GM23338 (cell line): ENCODE data around the gene EFEMP1. TPM values are rescaled to one million over a fixed set of nuclear protein-coding genes. Genes with fewer than 3 reads are reported as not detected.

Experiments used
- ATAC-seq: fragments of 200-7000 bp; cut with Tn5 transposase; 3 replicates; pipeline ENCODE4 v1.9.1; 2020
- DNase-seq: peaks from one replicate; pipeline ENCODE4 v3.0.0-alpha.2; 2015; ENCODE audit warnings: low spot score
- H2AFZ ChIP-seq: fragments of 200-600 bp; sonication (generic); 2 replicates; pipeline ENCODE4 v1.8.0; 2016; ENCODE audit warnings: antibody characterized with exemption, mild to moderate bottlenecking, moderate library complexity
- H3F3A ChIP-seq: fragments of 200-600 bp; sonication (generic); replicated peaks from 2 replicates; pipeline ENCODE4 v1.8.0; 2017; ENCODE audit warnings: antibody characterized with exemption, mixed run types, low read depth
- H3K27ac ChIP-seq: fragments of 200-600 bp; sonication (generic); 2 replicates; pipeline ENCODE4 v1.6.1; 2016; ENCODE audit warnings: low read depth
- H3K27me3 ChIP-seq: fragments of 200-600 bp; sonication (generic); 2 replicates; pipeline ENCODE4 v1.8.0; 2016; ENCODE audit warnings: mild to moderate bottlenecking, mixed run types, moderate library complexity; ENCODE audit not compliant: insufficient read depth
- H3K36me3 ChIP-seq: fragments of 200-600 bp; sonication (generic); 2 replicates; pipeline ENCODE4 v1.8.0; 2016; ENCODE audit warnings: mild to moderate bottlenecking; ENCODE audit not compliant: insufficient read depth
- H3K4me1 ChIP-seq: fragments of 200-600 bp; sonication (generic); 2 replicates; pipeline ENCODE4 v1.8.0; 2016; ENCODE audit warnings: mild to moderate bottlenecking, moderate library complexity; ENCODE audit not compliant: insufficient read depth
- H3K4me2 ChIP-seq: fragments of 200-600 bp; sonication (generic); 2 replicates; pipeline ENCODE4 v1.7.1; 2017; ENCODE audit warnings: mixed run types
- H3K4me3 ChIP-seq: fragments of 200-600 bp; sonication (generic); 2 replicates; pipeline ENCODE4 v1.6.1; 2016; ENCODE audit warnings: mixed run types
- H3K79me2 ChIP-seq: fragments of 200-600 bp; sonication (generic); replicated peaks from 2 replicates; pipeline ENCODE4 v1.8.0; 2017; ENCODE audit warnings: mild to moderate bottlenecking; ENCODE audit not compliant: insufficient read depth
- H3K9me2 ChIP-seq: fragments of 200-600 bp; sonication (generic); 2 replicates; pipeline ENCODE4 v1.8.0; 2017; ENCODE audit not compliant: insufficient read depth
- H4K20me1 ChIP-seq: fragments of 200-600 bp; sonication (generic); replicated peaks from 2 replicates; pipeline ENCODE4 v1.8.0; 2017; ENCODE audit warnings: mild to moderate bottlenecking; ENCODE audit not compliant: insufficient read depth
- H3K27ac Mint-ChIP-seq: 2 replicates; pipeline ENCODE4 v1.8.0; 2020; ENCODE audit warnings: inconsistent platforms, mild to moderate bottlenecking, moderate library complexity, mixed read lengths
- H3K27me3 Mint-ChIP-seq: 3 replicates; pipeline ENCODE4 v1.8.0; 2022; ENCODE audit warnings: low read depth, mild to moderate bottlenecking, moderate library complexity, mixed read lengths, inconsistent platforms; ENCODE audit not compliant: insufficient read depth, poor library complexity
- H3K36me3 Mint-ChIP-seq: 3 replicates; pipeline ENCODE4 v1.8.0; 2021; ENCODE audit warnings: low read depth, mild to moderate bottlenecking, inconsistent platforms, moderate library complexity, mixed read lengths
- H3K4me1 Mint-ChIP-seq: 3 replicates; pipeline ENCODE4 v1.8.0; 2020; ENCODE audit warnings: mild to moderate bottlenecking, inconsistent platforms, mixed read lengths
- H3K4me3 Mint-ChIP-seq: 3 replicates; pipeline ENCODE4 v1.8.0; 2021; ENCODE audit warnings: moderate library complexity, mild to moderate bottlenecking, inconsistent platforms, mixed read lengths
- H3K9me3 Mint-ChIP-seq: 3 replicates; pipeline ENCODE4 v1.8.0; 2020; ENCODE audit warnings: moderate library complexity, mild to moderate bottlenecking, inconsistent platforms, mixed read lengths
- CREB1 ChIP-seq: fragments of 250-450 bp; sonication (Bioruptor Pico); IDR thresholded peaks from 2 replicates; pipeline ENCODE4 v1.5.0; 2020; ENCODE audit warnings: low read depth, mild to moderate bottlenecking, moderate library complexity
- CTCF ChIP-seq, 2 experiments: fragments of 200-600 bp in 1 of 2; sonication (generic) in 1 of 2; conservative IDR thresholded peaks; 2 replicates each; pipeline versions ENCODE4 v1.5.1 to v1.6.1; 2016 to 2017; ENCODE audit warnings: antibody characterized with exemption in 2 of 2, low read depth in 2 of 2, mild to moderate bottlenecking in 2 of 2, moderate library complexity in 1 of 2
- ETS1 ChIP-seq: IDR thresholded peaks from 2 replicates; pipeline ENCODE4 v1.6.1; 2016; ENCODE audit warnings: antibody characterized with exemption
- EZH2 ChIP-seq: fragments of 200-600 bp; sonication (generic); IDR thresholded peaks from one replicate; pipeline ENCODE4 v1.8.0; 2017; ENCODE audit warnings: antibody characterized with exemption, mild to moderate bottlenecking, low read depth; ENCODE audit not compliant: unreplicated experiment
- EZH2phosphoT487 ChIP-seq: fragments of 200-600 bp; sonication (generic); IDR thresholded peaks from one replicate; pipeline ENCODE4 v1.8.1; 2018; ENCODE audit warnings: antibody characterized with exemption; ENCODE audit not compliant: unreplicated experiment
- JUNB ChIP-seq: IDR thresholded peaks from one replicate; pipeline ENCODE4 v1.6.1; 2016; ENCODE audit warnings: antibody characterized with exemption; ENCODE audit not compliant: unreplicated experiment
- NANOG ChIP-seq: IDR thresholded peaks from 2 replicates; pipeline ENCODE4 v1.6.1; 2016; ENCODE audit warnings: antibody characterized with exemption, borderline replicate concordance
- POLR2AphosphoS5 ChIP-seq: IDR thresholded peaks from 2 replicates; pipeline ENCODE4 v1.6.1; 2016; ENCODE audit warnings: antibody characterized with exemption, low read depth
- REST ChIP-seq: IDR thresholded peaks from one replicate; pipeline ENCODE4 v1.6.1; 2018; ENCODE audit warnings: antibody characterized with exemption; ENCODE audit not compliant: unreplicated experiment
- STAT1 ChIP-seq: IDR thresholded peaks from one replicate; pipeline ENCODE4 v1.6.1; 2016; ENCODE audit warnings: antibody characterized with exemption; ENCODE audit not compliant: unreplicated experiment
- ZNF114 ChIP-seq: fragments of 250-450 bp; sonication (Bioruptor Pico); IDR thresholded peaks from 2 replicates; pipeline ENCODE4 v1.5.0; 2020; ENCODE audit warnings: mild to moderate bottlenecking, moderate library complexity
- ZNF331 ChIP-seq: fragments of 250-450 bp; sonication (Bioruptor Pico); IDR thresholded peaks from 2 replicates; pipeline ENCODE4 v1.5.0; 2020; ENCODE audit warnings: low read depth, mild to moderate bottlenecking, moderate library complexity
- ZNF462 ChIP-seq: fragments of 250-450 bp; sonication (Bioruptor Pico); IDR thresholded peaks from 2 replicates; pipeline ENCODE4 v1.5.0; 2020; ENCODE audit warnings: mild to moderate bottlenecking, moderate library complexity
- polyA plus RNA-seq: library from polyadenylated mRNA; unstranded; fragments of >200 nt; fragmentation: Nextera tagmentation; extraction: Ambion mirVana; gene quantifications from 2 replicates; pipeline ENCODE4 v1.2.1, GENCODE V29; 2016
- total RNA-seq: library from RNA; depleted of rRNA; stranded (reverse); fragments of >200 nt; shearing (Covaris generic); gene quantifications from 2 replicates; pipeline ENCODE4 v1.2.3, GENCODE V29; 2014

EFEMP1 gene
- total and polyA plus RNA-seq, 2 experiments from 2014 or later: 12.6 to 22.5 TPM

- TF ChIP-seq CTCF (conservative IDR thresholded peaks at IDR 0.05; ENCODE audit: low read depth in 2 of 2) (no peak), ZNF462 (CRISPR knock-in tag) (no peak), EZH2phosphoT487 (no peak), POLR2AphosphoS5 (no peak), ETS1 (no peak), JUNB (no peak), REST (no peak), ZNF114 (CRISPR knock-in tag) (no peak), NANOG (no peak), CREB1 (CRISPR knock-in tag) (no peak), EZH2 (no peak), STAT1 (no peak), ZNF331 (CRISPR knock-in tag) (no peak)
- no peak overlapping the region for H2AFZ ChIP-seq
- H3K36me3 ChIP-seq: no peaks in the 10 kb centered on the region
- ATAC-seq (no peak), DNase-seq (no peak)
- Mint-ChIP-seq H3K9me3 (no peaks in the 10 kb centered on the region), H3K4me3 (no peak overlapping the region), H3K27ac (no peak overlapping the region), H3K4me1 (no peaks in the 10 kb centered on the region), H3K27me3 (no peaks in the 10 kb centered on the region), H3K36me3 (no peaks in the 10 kb centered on the region)
- no peaks in the 10 kb centered on the region for H3K27me3 ChIP-seq
- no peak overlapping the region for H3K4me2 ChIP-seq
- H3K27ac ChIP-seq: no peak overlapping the region
- no peaks in the 10 kb centered on the region for H3K9me2 ChIP-seq
- no peaks in the 10 kb centered on the region for H3K79me2 ChIP-seq
- H4K20me1 ChIP-seq: no peaks in the 10 kb centered on the region; the same call in 1 of the 2 replicates
- no peaks in the 10 kb centered on the region for H3K4me1 ChIP-seq
- no peak overlapping the region for H3K4me3 ChIP-seq
- no peaks in the 10 kb centered on the region for H3F3A ChIP-seq
Measured at GRCh38 chr2:55914786-55915185, 8.8 kb downstream of the EFEMP1 start.
